D721Med (cell line): ENCODE results near the gene PTF1A.

ENCODE experiments used
- DNase-seq: peaks from one replicate; pipeline ENCODE4 v3.0.0; 2011; ENCODE audit warnings: low spot score; ENCODE audit not compliant: insufficient read length
- FAIRE-seq: peaks from 2 replicates; lab custom pipeline; 2011; peaks lifted over from hg19 to GRCh38; lab: Jason Lieb, UNC
- TF ChIP-seq, protein P1 (sequence below): IDR thresholded peaks from 2 replicates; pipeline ENCODE4 v1.5.1; 2012; ENCODE audit warnings: mild to moderate bottlenecking, control low read depth; ENCODE audit not compliant: insufficient read depth; ENCODE audit errors: missing control alignments

PTF1A gene

DNA sequence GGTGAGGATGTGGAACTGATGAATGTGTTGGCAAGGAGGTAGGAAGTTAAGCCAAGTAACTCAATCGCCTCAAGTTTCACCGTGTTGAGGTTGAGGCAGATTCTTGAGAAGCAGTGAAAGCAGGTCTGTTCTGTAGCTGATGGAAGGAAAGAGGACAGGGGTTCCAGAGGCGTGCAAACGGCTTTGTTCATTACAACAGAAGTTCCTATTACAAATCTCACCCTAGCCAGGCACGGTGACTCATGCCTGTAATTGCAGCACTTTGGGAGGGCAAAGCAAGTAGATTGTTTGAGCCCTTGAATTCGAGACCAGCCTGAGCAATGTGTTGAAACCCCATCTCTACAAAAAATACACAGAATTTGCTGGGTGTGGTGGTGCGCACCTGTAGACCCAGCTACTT, 36.9 kb upstream of the PTF1A start:
- TF ChIP-seq, protein P1, sequence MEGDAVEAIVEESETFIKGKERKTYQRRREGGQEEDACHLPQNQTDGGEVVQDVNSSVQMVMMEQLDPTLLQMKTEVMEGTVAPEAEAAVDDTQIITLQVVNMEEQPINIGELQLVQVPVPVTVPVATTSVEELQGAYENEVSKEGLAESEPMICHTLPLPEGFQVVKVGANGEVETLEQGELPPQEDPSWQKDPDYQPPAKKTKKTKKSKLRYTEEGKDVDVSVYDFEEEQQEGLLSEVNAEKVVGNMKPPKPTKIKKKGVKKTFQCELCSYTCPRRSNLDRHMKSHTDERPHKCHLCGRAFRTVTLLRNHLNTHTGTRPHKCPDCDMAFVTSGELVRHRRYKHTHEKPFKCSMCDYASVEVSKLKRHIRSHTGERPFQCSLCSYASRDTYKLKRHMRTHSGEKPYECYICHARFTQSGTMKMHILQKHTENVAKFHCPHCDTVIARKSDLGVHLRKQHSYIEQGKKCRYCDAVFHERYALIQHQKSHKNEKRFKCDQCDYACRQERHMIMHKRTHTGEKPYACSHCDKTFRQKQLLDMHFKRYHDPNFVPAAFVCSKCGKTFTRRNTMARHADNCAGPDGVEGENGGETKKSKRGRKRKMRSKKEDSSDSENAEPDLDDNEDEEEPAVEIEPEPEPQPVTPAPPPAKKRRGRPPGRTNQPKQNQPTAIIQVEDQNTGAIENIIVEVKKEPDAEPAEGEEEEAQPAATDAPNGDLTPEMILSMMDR, result no peak
- FAIRE-seq, result no peak
- no peak for DNase-seq

GRCh38 chr10:23156447-23157150, 35.5 kb upstream of the PTF1A start:
- DNase-seq (no peak), FAIRE-seq (no peak)
- TF ChIP-seq, protein P1, result no peak

GRCh38 chr10:23157239-23157681, 34.9 kb upstream of the PTF1A start:
- TF ChIP-seq, protein P1, result no peak
- DNase-seq (no peak), FAIRE-seq (no peak)

- FAIRE-seq (no peak), DNase-seq (no peak)
- TF ChIP-seq, protein P1, result peak; percentile 52
Measured at GRCh38 chr10:23157691-23158369, 34.3 kb upstream of the PTF1A start.

DNA sequence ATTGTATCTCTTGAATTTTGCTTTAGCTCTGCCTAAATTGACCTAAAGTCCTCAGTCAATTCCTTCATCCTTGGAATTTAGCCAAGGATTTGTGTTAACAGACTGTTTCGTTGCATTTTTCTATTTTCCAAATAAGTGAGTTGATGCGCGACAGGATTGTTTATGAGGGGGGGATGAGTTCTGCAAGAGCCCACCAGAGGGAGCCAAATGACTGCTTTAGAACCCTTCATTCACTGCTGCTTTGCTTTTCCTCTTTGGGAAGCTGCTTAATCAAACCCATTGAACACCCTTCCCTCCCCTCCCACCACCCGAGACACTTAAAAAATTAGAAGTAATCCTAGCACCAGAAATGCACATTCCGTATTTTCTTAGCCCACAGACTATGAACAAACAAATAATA, 33.7 kb upstream of the PTF1A start:
- TF ChIP-seq, protein P1, result peak; percentile 91
- DNase-seq, result no peak
- FAIRE-seq, result no peak

GRCh38 chr10:23171232-23171876, 20.8 kb upstream of the PTF1A start:
- FAIRE-seq (no peak), DNase-seq (no peak)
- TF ChIP-seq, protein P1, result no peak
